Omental fat pad (tissue), 4 donors: ENCODE data around the gene RPS8. TPM values are rescaled to one million over a fixed set of nuclear protein-coding genes. Genes with fewer than 3 reads are reported as not detected.

Experiments
- ATAC-seq: fragments of 150-250 bp; one replicate; pipeline ENCODE4 v1.9.1; 2016; ENCODE audit warnings: mild to moderate bottlenecking, moderate library complexity; ENCODE audit not compliant: low FRiP score
- DNase-seq: peaks from one replicate; pipeline ENCODE4 v3.0.0-alpha.2; 2019; ENCODE audit warnings: low spot score
- CTCF ChIP-seq, 3 donors: fragments of 450-650 bp; IDR thresholded peaks; one replicate each; pipeline ENCODE4 v1.5.1; 2016 to 2017; ENCODE audit warnings: antibody characterized with exemption in 3 of 3, mild to moderate bottlenecking in 3 of 3, moderate library complexity in 2 of 3
- small RNA-seq: library from RNA; depleted of rRNA; stranded (forward); fragments of <200 nt; gene quantifications from one replicate; pipeline ENCODE3, GENCODE V24; 2016
- total RNA-seq, 4 donors: library from RNA; depleted of rRNA; stranded (reverse); fragments of >200 nt; gene quantifications; one replicate each; pipeline ENCODE4 v1.1.0, GENCODE V29; 2016

The RPS8 gene
- total RNA-seq, 4 donors from 2014 or later: 1,945 to 2,684 (median 2,276) TPM

GRCh38 chr1:44826375-44827196 is 51.2 kb downstream of the RPS8 start:
- ATAC-seq: no peak
- no peak for TF ChIP-seq CTCF (IDR thresholded peaks at IDR 0.05)
- DNase-seq: no peak

GRCh38 chr1:44827197-44828002 is 52.1 kb downstream of the RPS8 start:
- no peak for TF ChIP-seq CTCF (IDR thresholded peaks at IDR 0.05)
- ATAC-seq: no peak
- no peak for DNase-seq

- no peak for TF ChIP-seq CTCF (IDR thresholded peaks at IDR 0.05)
- no peak for ATAC-seq
- no peak for DNase-seq
Observed at GRCh38 chr1:44828003-44828651, 52.8 kb downstream of the RPS8 start.

Small RNA genes within 50 kb of the gene (small RNA-seq; reads per million reads assigned to genes)
- gene RNU5D-1: 0.64 reads per million
- 625 reads per million, percentile 98 among the genes with 10 or more reads in this experiment for gene SNORD38A
- gene SNORD38B: not detected
- 2,034 reads per million, percentile 99 among the genes with 10 or more reads in this experiment for gene SNORD46
- not detected for gene SNORD55

Other genes with a start within 250 kb of the RPS8 start
- gene TMEM53, start 101.1 kb upstream of the RPS8 start, total RNA-seq: 10 to 100 TPM in 3 of 4 donors, 1 to 10 TPM in 1; 7.6 to 14.0 (median 10.3) TPM
- gene ARMH1, start 100.8 kb upstream of the RPS8 start, total RNA-seq: 1 to 10 TPM in 3 of 4 donors, under 1 TPM in 1; 0.47 to 2.4 (median 1.2) TPM
- not detected for gene RNU5D-1, start 44.4 kb upstream of the RPS8 start, total RNA-seq
- gene KIF2C, start 35.7 kb upstream of the RPS8 start, total RNA-seq: 1 to 10 TPM in 2 of 4 donors, under 1 TPM in 2; 0.19 to 2.8 (median 0.93) TPM
- under 1 TPM in 1 of 4 donors, not detected in 3; 0.24 TPM for gene BEST4, start 12.6 kb downstream of the RPS8 start, total RNA-seq
- 100 to 1,000 TPM in 1 of 4 donors, 10 to 100 TPM in 3; 27.6 to 156 (median 73.9) TPM for gene PLK3, start 24.8 kb downstream of the RPS8 start, total RNA-seq
- gene DYNLT4, start 31.8 kb downstream of the RPS8 start, total RNA-seq: 1 to 10 TPM in 1 of 4 donors, under 1 TPM in 1, not detected in 2; 0.65 to 6.3 TPM
- 10 to 100 TPM in 2 of 4 donors, 1 to 10 TPM in 2; 7.5 to 29.8 (median 12.2) TPM for gene BTBD19, start 33.0 kb downstream of the RPS8 start, total RNA-seq
- gene PTCH2, start 67.7 kb downstream of the RPS8 start, total RNA-seq: under 1 TPM; 0.09 to 0.63 (median 0.43) TPM
- 10 to 100 TPM; 25.2 to 29.8 (median 26.6) TPM for gene EIF2B3, start 211.1 kb downstream of the RPS8 start, total RNA-seq
- gene HECTD3, start 235.8 kb downstream of the RPS8 start, total RNA-seq: 10 to 100 TPM; 27.1 to 43.2 (median 38.1) TPM
- gene UROD, start 236.7 kb downstream of the RPS8 start, total RNA-seq: 10 to 100 TPM; 65.6 to 79.4 (median 76.2) TPM